Measurements from ENCODE around the gene BCAT1. TPM values are rescaled to one million over a fixed set of nuclear protein-coding genes. Genes with fewer than 3 reads are reported as not detected.
"Not testable (repeated sequence)": the region's sequence is repeated elsewhere in the genome, so short reads cannot be mapped to it uniquely, and the experiment has no call there.

The BCAT1 gene
- total and polyA plus RNA-seq, 12 donors, result 0.95 to 17.0 (median 2.7) TPM

DNA sequence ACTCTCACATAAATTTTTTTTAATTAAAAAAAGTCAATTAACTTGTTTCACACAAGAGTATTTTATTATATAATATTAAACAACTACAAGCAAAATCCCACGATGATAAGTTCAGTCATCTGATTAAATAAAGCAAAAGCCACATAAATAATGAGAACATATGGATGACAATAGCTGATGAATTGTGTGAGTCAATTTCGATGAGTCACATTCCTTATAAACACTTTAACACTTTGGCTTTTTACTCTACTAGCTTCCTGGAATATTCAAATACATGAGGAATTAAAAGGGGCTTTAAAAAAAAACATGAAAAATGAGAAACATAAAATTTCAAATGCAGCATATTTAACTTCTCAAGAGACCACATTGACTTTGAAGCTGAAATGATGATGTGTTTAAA, 95.3 kb downstream of the BCAT1 start:
- 67 to 69% methylated on average over 2 of the region's 2 CpGs for WGBS, 2 donors
- H3K27me3 ChIP-seq, result no peaks in the 10 kb centered on the region
- DNase-seq, result no peak
- TF ChIP-seq CTCF (IDR thresholded peaks at IDR 0.05), result no peak
- H3K4me1 ChIP-seq, result peaks cover 0 to 8% (median 0%) of the 10 kb centered on the region in 9 donors
- H3K9me3 ChIP-seq, result no peaks in the 10 kb centered on the region
- no peak for ATAC-seq
- no peak overlapping the region for H3K27ac ChIP-seq
- intact Hi-C loops (cut with DNase I), result no loop called here
- H3K36me3 ChIP-seq, result peaks cover 0 to 6% (median 0%) of the 10 kb centered on the region in 9 donors
- H3K4me3 ChIP-seq, result no peak overlapping the region

DNA sequence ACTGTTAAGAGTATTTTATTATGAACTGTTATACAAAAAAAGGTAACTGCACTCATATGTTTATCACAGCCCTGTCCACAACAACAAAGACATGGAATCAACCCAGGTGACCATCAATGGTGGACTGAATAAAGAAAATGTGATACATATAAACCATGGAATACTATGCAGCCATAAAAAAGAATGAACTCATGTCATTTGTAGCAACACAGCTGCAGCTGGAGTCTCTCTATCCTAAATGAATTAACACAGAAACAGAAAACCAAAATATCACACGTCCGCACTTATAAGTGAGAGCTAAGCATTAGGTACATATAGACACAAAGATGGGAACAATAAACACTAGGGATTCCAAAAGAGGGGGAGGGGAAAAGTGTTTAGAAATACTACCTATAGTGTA, 95.8 kb downstream of the BCAT1 start:
- 96 to 98% methylated on average over 2 of the region's 2 CpGs for WGBS, 2 donors
- Histone ChIP-seq H3K9me3 (no peaks in the 10 kb centered on the region), H3K36me3 (peaks cover 0 to 6% (median 0%) of the 10 kb centered on the region in 9 donors), H3K27ac (no peak overlapping the region), H3K4me1 (peaks cover 0 to 8% (median 0%) of the 10 kb centered on the region in 9 donors), H3K27me3 (no peaks in the 10 kb centered on the region), H3K4me3 (no peak overlapping the region)
- ATAC-seq (no peak), DNase-seq (no peak)
- intact Hi-C loops (cut with DNase I), result no loop called here
- TF ChIP-seq CTCF (IDR thresholded peaks at IDR 0.05), result no peak

GRCh38 chr12:24852420-24852819, 96.5 kb downstream of the BCAT1 start:
- intact Hi-C loops (cut with DNase I), result no loop called here
- Histone ChIP-seq H3K27me3 (no peaks in the 10 kb centered on the region), H3K4me1 (peaks cover 0 to 8% (median 0%) of the 10 kb centered on the region in 9 donors), H3K9me3 (no peaks in the 10 kb centered on the region), H3K27ac (no peak overlapping the region), H3K36me3 (peaks cover 0 to 6% (median 0%) of the 10 kb centered on the region in 9 donors), H3K4me3 (no peak overlapping the region)
- DNase-seq, result no peak
- no peak for ATAC-seq
- 59 to 67% methylated on average over 1 of the region's 1 CpG for WGBS, 2 donors
- peak in 5 of 9 donors; percentile 24 to 41 (median 37) for TF ChIP-seq CTCF (IDR thresholded peaks at IDR 0.05)

GRCh38 chr12:24851883-24852282, 97.0 kb downstream of the BCAT1 start:
- ATAC-seq; H3K4me3 ChIP-seq; intact Hi-C loops (cut with DNase I); H3K4me1 ChIP-seq; H3K27ac ChIP-seq; H3K27me3 ChIP-seq; H3K36me3 ChIP-seq; DNase-seq; H3K9me3 ChIP-seq: not testable (repeated sequence)
- 40 to 41% methylated on average over 2 of the region's 2 CpGs for WGBS, 2 donors

DNA sequence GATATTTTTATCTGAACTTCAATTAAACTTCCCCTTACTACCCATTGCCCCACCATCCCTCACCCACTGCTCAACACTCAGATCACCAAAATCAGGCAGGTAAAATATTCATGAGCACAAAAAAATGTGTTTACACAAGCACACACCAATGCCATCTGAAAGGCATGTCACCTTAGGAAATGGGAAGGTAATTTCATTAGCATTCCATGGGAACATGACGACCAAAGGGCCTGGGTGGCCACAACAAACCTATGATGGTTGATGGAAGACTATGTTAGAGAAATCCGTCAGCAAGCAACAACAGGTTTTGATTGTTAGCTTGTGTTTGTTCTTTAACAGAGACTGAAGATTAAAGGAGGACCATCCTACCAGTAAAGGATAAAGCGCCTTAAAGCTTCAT, 97.6 kb downstream of the BCAT1 start:
- Histone ChIP-seq H3K9me3 (no peaks in the 10 kb centered on the region), H3K27me3 (no peaks in the 10 kb centered on the region), H3K4me3 (no peak overlapping the region), H3K36me3 (peaks cover 0 to 6% (median 0%) of the 10 kb centered on the region in 9 donors), H3K27ac (no peak overlapping the region), H3K4me1 (peaks cover 0 to 8% (median 0%) of the 10 kb centered on the region in 9 donors)
- TF ChIP-seq CTCF (IDR thresholded peaks at IDR 0.05), result no peak
- 90 to 96% methylated on average over 3 of the region's 3 CpGs for WGBS, 2 donors
- DNase-seq (no peak), ATAC-seq (no peak)
- intact Hi-C loops (cut with DNase I), result no loop called here

Measured in heart right ventricle (tissue), 16 donors.